Cardiac septum (tissue), 1 donor: ENCODE measurements around the gene DPYD. TPM values are rescaled to one million over a fixed set of nuclear protein-coding genes. Genes with fewer than 3 reads are reported as not detected.

Source experiments
- DNase-seq: peaks from one replicate; pipeline ENCODE4 v3.0.0-alpha.2; 2020; ENCODE audit warnings: low spot score
- intact Hi-C: fragments of 100-400 bp; cut with DNase I; formaldehyde crosslinking; loops from one replicate; pipeline ENCODE4 v1.14.0; 2022
- total RNA-seq: library from RNA; stranded (reverse); fragmentation: NEBNext Ultra II Directional; extraction: Animal tissue kit (Norgen Biotek cat#: 25700); gene quantifications from one replicate; pipeline ENCODE4 v1.2.1, GENCODE V29; 2021
- donor health status: DM: no; HTN: no; CAD: no.

The DPYD gene
- total RNA-seq, 1 donor from 2014 or later: 7.3 TPM

DNA sequence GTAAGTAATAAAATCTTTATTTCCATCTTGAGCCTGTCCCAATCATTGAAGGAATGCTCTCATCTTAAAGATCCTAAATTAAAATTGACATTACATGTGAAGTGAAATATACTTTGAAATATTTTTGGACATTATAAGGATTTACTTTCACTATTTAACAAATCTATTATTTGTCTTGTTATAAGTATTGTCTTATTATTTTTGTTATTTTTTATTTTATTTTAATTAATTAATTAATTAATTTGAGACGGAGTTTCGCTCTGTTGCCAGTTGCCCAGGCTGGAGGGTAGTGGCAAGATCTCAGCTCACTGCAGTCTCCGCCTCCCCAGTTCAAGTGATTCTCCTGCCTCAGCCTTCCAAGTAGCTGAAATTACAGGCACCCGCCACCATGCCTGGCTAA is 343.2 kb downstream of the DPYD start:
- no peak for DNase-seq
- intact Hi-C loops: no loop called here

DNA sequence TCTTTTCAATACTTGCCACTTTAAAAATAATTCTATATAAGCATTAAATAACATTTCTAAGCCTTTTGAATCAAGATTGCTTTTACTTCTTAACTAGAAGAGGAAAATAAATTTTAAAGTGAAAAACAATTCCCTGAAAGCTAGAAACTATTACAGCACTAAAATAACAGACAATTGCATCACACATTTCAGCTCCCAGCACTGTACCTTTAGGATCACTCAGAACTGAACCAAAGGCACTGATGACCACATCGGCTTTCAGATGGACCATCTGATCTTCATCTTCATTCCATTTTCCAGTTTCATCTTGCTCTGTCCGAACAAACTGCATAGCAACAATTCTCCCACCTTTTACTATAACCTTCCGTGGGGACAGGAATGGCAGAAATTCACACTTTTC is 347.3 kb downstream of the DPYD start:
- DNase-seq: no peak
- intact Hi-C loops: no loop called here

DNA sequence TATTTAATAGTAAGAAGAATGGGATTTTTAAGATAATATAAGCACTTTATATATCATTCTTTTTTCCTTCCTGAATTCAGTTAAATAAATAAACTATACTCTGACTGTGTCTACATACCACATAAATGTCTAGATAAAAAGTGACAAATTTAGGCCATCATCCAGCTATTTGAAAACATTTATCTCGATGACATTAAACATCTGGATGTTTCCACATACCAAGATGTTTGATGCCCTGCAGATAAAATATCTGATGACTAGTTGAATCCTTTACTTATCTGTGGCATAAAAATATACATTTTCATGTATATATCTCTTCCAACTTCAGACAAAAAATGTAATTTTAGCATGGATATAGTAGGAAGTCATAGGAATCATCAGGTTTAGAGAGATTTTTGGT is 348.3 kb downstream of the DPYD start:
- no peak for DNase-seq
- intact Hi-C loops: no loop called here

DNA sequence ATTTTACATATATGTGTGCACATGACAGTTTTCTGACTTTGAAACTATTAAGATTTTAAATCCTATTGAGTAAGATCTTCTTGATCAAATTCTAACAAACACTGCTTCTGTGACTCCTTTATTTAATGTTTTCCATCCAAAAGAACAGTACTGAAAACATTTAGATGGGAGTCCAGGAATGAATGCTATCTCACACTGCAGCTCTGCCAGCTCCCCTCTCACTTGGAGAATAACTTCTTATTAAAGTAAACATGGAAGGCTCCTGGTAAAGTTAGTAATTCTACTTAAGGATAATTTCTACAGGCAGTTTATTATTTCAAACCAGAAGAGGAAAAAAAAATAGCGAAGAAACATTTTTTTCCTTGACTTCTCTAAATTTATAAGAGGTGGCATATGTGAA is 349.1 kb downstream of the DPYD start:
- intact Hi-C loops: no loop called here

DNA sequence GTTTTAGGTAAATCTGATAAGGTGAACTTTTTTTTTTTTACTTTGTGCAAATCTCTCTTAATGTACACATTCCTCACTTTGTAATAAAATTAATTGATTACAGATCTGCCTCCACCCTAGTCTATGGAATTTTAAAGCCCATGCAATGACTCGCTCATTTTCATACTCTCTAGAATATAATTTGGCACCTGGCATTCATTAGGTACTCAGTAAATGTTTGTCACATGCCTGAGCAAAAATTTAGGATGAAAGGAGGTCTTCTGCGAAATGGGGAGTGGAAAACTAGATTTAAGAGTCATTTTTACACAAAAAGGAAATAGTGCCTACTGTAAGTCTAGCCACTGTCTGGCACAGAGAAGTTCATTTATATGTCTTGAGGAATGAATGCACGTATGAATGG is 350.1 kb downstream of the DPYD start:
- no peak for DNase-seq
- intact Hi-C loops: no loop called here

More for the DNA sequence above, 349.1 kb downstream of the DPYD start:
- no peak for DNase-seq

DNA sequence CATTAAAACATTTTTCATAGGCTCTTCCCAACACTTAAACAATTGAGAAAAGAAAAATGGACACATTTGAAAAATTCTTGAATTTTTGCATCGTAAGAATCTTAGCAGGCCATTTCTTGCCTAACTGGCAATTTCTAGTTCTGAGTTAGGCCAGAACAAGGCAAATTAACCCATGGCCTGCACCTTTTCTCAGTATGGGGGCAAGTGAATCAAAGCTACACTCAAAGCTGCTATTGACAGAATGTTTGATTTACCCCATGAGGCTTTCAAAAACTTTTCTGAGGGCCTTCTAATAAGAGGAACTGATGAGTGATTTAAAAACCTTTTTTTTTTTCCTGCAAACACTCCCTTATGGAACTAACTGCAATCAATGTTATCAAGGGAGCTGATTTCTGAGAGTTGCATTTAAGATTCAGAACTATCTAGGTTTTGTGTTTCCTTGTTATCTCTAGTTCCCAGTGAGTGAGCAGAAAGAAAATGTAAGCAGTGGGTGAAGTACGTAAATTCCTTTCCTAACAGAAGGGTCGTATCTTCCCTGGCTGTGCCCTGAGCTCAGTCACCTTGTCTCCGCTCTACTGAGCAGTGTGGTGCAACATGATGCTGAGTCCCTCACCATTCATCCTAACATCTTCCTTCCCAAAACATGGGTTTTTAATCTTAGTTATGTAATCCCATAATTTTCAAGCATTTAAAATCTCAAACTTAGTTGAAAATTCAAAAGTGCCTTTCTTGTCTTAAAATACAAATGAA is 353.7 kb downstream of the DPYD start:
- no peak for DNase-seq
- intact Hi-C loops: no loop called here

DNA sequence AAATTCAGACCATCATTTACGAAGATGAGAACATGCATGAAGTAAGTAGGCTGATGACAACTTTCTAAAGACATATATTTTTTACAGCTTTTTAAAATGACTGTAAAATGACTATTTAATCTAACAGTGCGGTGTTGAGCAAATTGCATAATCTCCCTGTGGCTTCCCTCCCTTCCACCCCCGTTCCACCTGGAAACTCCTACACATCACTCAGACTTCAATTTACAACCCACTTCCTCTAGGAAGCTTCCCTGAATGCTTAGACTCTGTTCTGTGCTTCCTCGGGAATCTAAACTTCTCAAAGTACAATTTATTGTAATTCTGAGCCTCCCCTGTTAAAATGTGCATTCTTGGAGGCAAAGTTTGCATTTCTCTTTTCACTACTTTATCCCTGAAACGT is 354.9 kb downstream of the DPYD start:
- intact Hi-C loops: no loop called here
- DNase-seq: no peak

DNA sequence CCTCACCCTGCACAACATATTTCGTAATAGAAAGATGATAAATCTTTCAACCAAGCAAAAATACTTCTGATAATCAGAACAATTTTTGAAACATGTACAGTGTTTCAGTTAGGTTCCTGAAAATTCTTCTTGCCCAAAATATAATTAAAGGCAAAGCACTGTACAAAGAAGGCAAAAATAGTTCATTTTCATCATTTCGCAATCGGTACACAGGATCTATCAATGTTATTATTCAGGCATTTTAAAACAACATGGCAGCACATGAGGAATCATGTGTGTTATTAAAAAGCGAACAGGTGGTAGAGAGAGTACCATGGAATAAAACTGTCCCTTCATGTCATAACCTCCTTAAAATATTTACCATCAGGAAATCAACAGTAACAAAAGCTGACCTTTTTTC is 356.9 kb downstream of the DPYD start:
- no peak for DNase-seq
- intact Hi-C loops: no loop called here

DNA sequence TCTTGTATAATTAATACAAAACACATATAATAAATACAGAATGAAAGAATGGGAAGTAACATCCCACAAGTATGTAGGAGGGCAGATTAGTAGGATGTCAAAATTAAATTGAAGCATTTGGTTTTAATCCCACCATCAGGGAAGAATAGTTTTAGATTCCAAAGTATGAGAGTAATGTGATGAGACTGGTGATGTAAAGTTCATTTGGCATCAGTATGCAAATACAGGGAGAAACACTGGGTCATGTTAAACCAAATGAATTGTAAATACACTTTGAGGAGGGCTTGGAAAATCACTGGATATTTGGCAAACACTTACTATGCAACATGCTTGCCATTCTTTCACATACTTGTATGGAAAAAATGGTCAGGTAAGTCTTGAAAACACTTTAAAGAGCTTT is 358.8 kb downstream of the DPYD start:
- DNase-seq: no peak
- intact Hi-C loops: no loop called here

DNA sequence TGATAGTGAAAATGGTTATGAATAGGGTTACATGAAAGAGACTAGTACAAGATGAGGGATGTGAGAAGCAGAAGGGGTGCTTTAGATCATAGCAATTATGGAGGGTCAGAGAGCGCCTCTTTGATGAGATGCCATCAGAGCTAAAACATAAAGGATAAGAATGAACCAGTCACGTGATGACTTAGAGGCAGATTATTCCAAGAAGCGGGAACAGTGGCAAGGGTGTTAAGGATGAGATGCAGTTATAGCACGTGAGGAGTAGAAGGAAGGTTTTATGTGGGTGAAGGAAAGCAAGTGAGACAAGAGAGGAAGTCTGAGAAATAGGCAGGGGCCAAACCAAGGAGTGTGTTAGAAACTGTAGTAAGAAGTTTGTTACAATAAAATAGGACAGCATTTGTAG is 360.1 kb downstream of the DPYD start:
- intact Hi-C loops: no loop called here
- DNase-seq: no peak

DNA sequence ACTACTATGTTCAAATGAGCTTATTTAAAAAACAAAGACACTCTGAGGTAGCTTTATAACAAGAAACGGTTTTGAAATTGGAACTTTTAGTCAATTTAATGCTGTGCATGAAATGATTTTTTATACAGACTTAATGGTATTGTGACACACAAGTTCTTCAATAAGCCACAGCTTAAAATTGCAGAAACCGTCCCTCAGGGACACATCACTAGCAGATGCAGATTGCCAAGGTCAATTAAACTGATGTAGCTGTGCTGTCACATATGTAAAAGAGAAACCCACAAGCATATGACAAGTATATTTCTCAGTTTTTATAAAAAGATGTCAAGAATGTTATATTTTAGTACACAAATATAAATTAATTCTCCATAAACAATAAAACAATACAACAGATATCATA is 366.9 kb downstream of the DPYD start:
- no peak for DNase-seq
- intact Hi-C loops: no loop called here

DNA sequence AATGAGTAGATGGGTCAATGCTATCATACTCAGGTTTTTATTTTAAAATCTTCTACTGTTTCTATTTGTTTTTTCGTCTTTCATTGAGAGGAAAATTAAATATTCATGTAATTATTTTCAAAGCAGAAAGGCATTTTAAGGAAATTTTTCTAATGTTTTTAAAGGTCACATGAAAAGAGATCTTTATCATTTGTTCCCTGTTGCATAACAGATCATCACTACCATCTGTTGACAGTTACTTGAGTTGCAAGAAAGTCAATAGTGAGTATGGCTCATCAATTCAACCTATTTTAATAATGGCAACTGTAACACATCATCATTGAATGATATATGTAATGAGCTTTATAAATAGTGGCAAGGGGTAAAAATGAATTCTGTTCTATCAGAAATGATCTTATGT is 369.7 kb downstream of the DPYD start:
- DNase-seq: no peak
- intact Hi-C loops: no loop called here

DNA sequence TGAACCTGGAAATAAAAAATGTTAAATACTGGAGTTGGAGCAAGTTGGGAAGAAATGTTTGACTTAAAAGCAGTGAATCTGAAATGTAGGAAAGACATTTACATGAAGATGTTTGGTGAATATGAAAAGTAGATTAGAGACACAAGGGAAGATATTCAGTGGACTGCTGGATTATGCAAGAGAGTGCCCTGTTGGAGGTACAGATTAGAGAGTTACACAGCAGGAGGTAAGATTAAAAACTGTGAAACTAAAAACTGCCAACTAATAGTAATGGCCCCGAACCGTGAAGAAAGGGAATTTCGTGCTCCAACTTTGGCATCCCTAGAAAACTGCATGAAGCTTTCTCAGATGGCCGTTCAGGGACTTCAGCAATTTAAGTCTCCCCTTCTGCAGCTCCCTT is 375.4 kb downstream of the DPYD start:
- intact Hi-C loops: no loop called here
- DNase-seq: no peak

DNA sequence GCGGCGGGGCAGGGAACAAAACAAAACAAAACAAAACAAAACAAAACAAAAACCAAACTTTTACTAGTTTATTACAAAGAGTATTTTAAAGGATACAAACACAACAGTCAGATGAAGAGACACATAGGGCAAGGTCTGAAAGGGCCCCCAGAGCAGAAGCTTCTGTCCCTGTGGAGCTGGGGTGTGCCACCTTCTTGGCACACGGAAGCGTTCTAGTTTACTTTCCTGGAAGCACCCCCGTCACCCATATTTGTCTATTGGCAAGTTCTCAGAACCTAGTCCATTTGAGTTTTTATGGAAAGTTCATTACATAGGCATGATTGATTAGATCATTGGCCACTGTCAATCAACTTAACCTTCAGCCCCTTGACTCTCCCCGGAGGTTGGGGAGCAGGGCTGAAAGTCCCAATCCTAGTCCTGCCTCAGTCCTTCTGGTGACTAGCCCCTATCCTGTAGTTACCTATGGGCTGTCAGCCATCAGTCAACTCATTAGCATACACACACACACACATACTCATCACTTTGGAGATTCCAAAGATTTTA is 380.4 kb downstream of the DPYD start:
- no peak for DNase-seq
- intact Hi-C loops: no loop called here

DNA sequence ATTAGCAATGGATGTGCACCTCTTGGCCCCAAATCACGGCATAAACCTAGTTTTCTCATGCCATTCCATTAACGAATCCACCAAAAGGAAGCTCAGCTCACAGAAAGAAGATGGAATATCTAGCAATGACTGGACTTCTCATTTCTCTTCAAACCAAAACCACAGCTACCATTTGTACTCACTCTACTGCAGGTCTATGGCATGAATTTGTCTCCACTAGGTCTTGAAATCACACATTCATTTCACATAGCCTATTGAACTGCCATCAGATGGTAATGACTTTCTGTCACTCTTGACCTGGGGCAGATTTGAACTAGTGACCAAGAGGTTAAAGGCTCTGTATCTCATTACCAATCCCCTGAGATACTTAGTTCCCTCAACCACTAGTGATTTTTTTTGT is 382.7 kb downstream of the DPYD start:
- no peak for DNase-seq
- intact Hi-C loops: no loop called here

DNA sequence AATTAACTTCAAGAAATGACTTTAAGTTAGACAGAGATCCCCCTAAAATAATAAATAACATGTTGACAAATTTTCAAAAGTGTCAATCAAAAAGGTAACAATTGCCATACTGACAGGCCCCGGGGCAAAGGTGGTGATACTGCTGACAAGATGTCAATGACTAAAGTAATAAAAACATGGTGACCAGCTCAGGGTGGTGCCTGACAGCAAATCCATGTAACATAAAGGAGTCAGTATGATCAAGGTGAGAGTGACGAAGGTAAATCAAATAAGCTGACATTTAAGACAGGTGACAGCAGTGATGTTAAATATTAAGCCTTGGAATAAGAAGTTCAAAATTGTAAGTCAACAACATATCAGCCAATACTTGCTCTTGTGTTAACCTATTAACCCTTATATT is 387.5 kb downstream of the DPYD start:
- intact Hi-C loops: no loop called here
- DNase-seq: no peak

DNA sequence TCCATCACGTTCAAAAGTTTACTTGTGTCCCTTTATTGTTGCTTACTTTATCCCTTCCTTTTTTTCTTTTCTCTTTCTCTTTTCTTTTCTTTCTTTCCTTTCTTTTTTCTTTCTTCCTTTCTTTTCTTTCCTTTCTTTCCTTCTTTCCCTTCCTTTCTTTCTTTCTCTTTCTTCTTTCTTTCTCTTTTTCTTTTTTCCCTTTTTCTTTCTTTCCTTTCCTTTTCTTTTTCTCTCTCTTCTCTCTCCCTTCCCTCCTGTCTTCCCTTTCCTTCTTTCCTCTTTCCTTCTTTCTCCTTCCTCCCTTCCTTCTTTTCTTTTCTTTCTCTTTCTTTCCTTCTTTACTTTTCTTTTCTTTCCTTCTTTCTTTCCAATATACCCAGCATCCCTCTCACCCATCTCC is 391.2 kb downstream of the DPYD start:
- intact Hi-C loops: loop anchor here (10.0 kb wide), 2 partner anchors 285 to 395 kb away; no protein-coding TSS in a partner anchor
- DNase-seq: no peak

DNA sequence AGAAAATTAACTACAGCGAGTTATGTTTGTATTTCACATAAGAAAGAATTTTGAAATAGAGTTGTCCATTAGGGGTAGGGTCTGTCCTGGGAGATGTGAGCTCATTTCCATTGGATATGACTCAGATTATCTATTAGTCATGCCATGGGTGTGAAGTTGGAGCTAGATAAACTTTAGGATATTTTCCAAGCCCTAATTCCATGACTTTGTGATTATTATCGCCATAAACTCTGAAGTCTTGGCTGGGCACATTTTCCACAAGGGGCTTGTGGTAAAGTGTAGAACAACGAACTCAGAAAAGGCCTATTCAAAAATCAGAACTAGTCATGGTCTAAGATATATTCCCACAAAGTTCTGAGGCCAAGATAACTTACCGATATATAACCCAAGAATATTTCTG is 396.6 kb downstream of the DPYD start:
- intact Hi-C loops: loop anchor here (10.0 kb wide), 2 partner anchors 279 to 389 kb away; no protein-coding TSS in a partner anchor
- DNase-seq: no peak

DNA sequence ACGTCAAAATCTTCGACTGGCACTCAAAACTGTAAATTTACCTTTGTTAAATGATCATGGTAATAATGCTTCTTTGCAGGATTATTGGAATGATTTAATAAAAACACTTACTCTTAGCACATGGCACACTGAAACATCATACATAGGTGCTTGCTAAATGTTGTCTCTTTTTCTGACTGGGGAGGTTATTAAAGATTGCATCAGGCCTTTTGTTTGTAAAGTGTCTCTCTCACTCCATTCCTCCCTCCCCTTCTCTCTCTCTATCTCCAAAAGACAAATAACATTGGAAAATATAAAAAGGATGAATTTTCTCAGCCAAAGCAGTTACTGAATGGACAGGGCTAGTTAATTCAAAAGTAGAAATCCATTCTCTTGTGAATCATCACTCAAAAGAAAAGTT is 404.2 kb downstream of the DPYD start:
- no peak for DNase-seq
- intact Hi-C loops: no loop called here

DNA sequence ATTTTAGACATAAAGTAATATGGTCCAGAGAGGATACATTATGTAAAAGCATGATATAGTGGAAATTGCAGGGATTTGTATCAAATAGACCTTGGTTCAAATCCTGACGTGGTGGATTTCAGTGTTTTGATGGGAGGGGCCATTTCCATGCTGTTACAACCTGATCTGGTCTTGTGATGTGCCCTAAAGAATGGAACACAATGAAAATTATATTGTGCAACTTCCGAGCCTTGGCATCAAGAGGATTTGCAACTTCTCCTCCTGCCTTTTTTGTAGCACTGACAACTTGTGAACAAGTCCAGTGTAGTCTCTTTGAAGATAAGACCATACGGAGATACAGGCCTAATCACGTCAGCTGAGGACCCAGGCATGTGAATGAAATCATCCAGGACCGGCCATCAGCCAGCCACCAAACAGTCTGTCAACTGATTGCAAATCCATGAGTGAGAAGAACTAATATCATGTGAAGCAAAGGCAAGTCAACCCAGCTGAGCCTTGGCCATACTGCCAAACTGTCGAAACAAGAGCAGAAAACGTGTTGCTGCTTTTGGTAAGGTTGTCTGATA is 412.1 kb downstream of the DPYD start:
- no peak for DNase-seq
- intact Hi-C loops: no loop called here

DNA sequence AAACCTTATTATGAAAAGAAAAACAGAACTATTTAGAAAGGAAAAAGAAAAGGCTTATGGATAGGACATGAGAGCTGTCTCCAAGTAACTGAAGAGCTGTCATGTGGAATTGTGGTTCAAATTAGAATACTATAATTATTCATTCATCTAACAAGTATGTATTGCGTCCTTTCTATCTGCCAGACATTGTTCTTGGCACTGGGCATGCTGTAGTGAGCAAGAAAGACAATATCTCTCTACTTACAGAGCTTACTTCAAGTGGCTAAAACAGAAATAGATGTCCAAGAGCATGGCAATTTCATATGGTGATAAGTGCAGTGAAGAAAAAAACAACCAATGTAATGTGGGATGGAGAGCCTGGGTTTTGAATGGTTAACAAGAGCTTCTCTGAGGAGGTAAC is 413.0 kb downstream of the DPYD start:
- intact Hi-C loops: no loop called here

More for the DNA sequence above, 413.0 kb downstream of the DPYD start:
- DNase-seq: no peak
